ENCODE results near the gene RAPSN. TPM values are rescaled to one million over a fixed set of nuclear protein-coding genes. Genes with fewer than 3 reads are reported as not detected.

Gene RAPSN
- total RNA-seq, 4 donors from 2014 or later, result not detected

- Histone ChIP-seq H3K36me3 (peaks cover 0 to 47% (median 15%) of the 10 kb centered on the region in 4 donors), H3K27ac (no peak overlapping the region), H3K4me3 (no peak overlapping the region), H3K4me1 (peaks cover 9 to 20% (median 16%) of the 10 kb centered on the region in 4 donors), H3K27me3 (no peaks in the 10 kb centered on the region), H3K9me3 (no peaks in the 10 kb centered on the region)
- in situ Hi-C loops (cut with MboI; ENCODE audit: low pct_ligation_motif_present in 1 of 4, low pct_unique_long_range_greater_than_20kb in 1 of 4, low sequenced_read_pairs in 3 of 4) (no loop called here), intact Hi-C loops (cut with DNase I; ENCODE audit: low total_unique reads) (no loop called here)
- 84 to 93% methylated on average over 3 to 23 of the region's 23 CpGs for WGBS, 2 donors (ENCODE audit: low coverage in 1 of 2)
- no peak for TF ChIP-seq POLR2AphosphoS5 (IDR thresholded peaks at IDR 0.05)
- no peak for TF ChIP-seq CTCF (IDR thresholded peaks at IDR 0.05)
- no peak for TF ChIP-seq EP300 (IDR thresholded peaks at IDR 0.05; ENCODE audit: low read depth)
- no peak for TF ChIP-seq POLR2A (IDR thresholded peaks at IDR 0.05)
- DNase-seq, result no peak
Observed at GRCh38 chr11:47418454-47419259, 30.3 kb downstream of the RAPSN start.

- peaks cover 0 to 38% (median 14%) of the 10 kb centered on the region in 4 donors for H3K36me3 ChIP-seq
- no peaks in the 10 kb centered on the region for H3K9me3 ChIP-seq
- intact Hi-C loops (cut with DNase I; ENCODE audit: low total_unique reads) (no loop called here), in situ Hi-C loops (cut with MboI; ENCODE audit: low pct_ligation_motif_present in 1 of 4, low pct_unique_long_range_greater_than_20kb in 1 of 4, low sequenced_read_pairs in 3 of 4) (no loop called here)
- no peak overlapping the region for H3K4me3 ChIP-seq
- H3K27ac ChIP-seq, result no peak overlapping the region
- 92% methylated on average over 5 of the region's 6 CpGs; no CpG with 5 or more reads in 1 of the 2 donors for WGBS, 2 donors (ENCODE audit: low coverage in 1 of 2)
- no peak for DNase-seq
- no peaks in the 10 kb centered on the region for H3K27me3 ChIP-seq
- H3K4me1 ChIP-seq, result peaks cover 9 to 21% (median 16%) of the 10 kb centered on the region in 4 donors
- TF ChIP-seq POLR2A (IDR thresholded peaks at IDR 0.05), result no peak
- TF ChIP-seq EP300 (IDR thresholded peaks at IDR 0.05; ENCODE audit: low read depth), result no peak
- no peak for TF ChIP-seq POLR2AphosphoS5 (IDR thresholded peaks at IDR 0.05)
- no peak for TF ChIP-seq CTCF (IDR thresholded peaks at IDR 0.05)
Observed at GRCh38 chr11:47417712-47418111, 31.2 kb downstream of the RAPSN start.

GRCh38 chr11:47415949-47416472, 32.9 kb downstream of the RAPSN start:
- Histone ChIP-seq H3K9me3 (no peaks in the 10 kb centered on the region), H3K27ac (peak overlapping the region; percentile 82 to 85 (median 85)), H3K36me3 (peaks cover 0 to 24% (median 11%) of the 10 kb centered on the region in 4 donors), H3K4me1 (peaks cover 9 to 21% (median 16%) of the 10 kb centered on the region in 4 donors), H3K4me3 (no peak overlapping the region), H3K27me3 (no peaks in the 10 kb centered on the region)
- 21% methylated on average over 12 of the region's 13 CpGs; no CpG with 5 or more reads in 1 of the 2 donors for WGBS, 2 donors (ENCODE audit: low coverage in 1 of 2)
- in situ Hi-C loops (cut with MboI; ENCODE audit: low pct_ligation_motif_present in 1 of 4, low pct_unique_long_range_greater_than_20kb in 1 of 4, low sequenced_read_pairs in 3 of 4), result no loop called here
- peak; percentile 78 for DNase-seq
- intact Hi-C loops (cut with DNase I; ENCODE audit: low total_unique reads), result no loop called here
- no peak for TF ChIP-seq CTCF (IDR thresholded peaks at IDR 0.05)
- TF ChIP-seq POLR2AphosphoS5 (IDR thresholded peaks at IDR 0.05), result peak in 2 of 3 donors; percentile 44 to 67

GRCh38 chr11:47415091-47415854, 33.7 kb downstream of the RAPSN start:
- no peak for DNase-seq
- H3K27me3 ChIP-seq, result no peaks in the 10 kb centered on the region
- H3K27ac ChIP-seq, result peak overlapping the region; percentile 82 to 85 (median 85)
- H3K36me3 ChIP-seq, result peaks cover 0 to 17% (median 8%) of the 10 kb centered on the region in 4 donors
- intact Hi-C loops (cut with DNase I; ENCODE audit: low total_unique reads), result no loop called here
- in situ Hi-C loops (cut with MboI; ENCODE audit: low pct_ligation_motif_present in 1 of 4, low pct_unique_long_range_greater_than_20kb in 1 of 4, low sequenced_read_pairs in 3 of 4), result no loop called here
- no peaks in the 10 kb centered on the region for H3K9me3 ChIP-seq
- TF ChIP-seq POLR2AphosphoS5 (IDR thresholded peaks at IDR 0.05) (no peak), EP300 (IDR thresholded peaks at IDR 0.05; ENCODE audit: low read depth) (no peak), POLR2A (IDR thresholded peaks at IDR 0.05) (no peak), CTCF (IDR thresholded peaks at IDR 0.05) (no peak)
- peaks cover 9 to 27% (median 18%) of the 10 kb centered on the region in 4 donors for H3K4me1 ChIP-seq
- no peak overlapping the region for H3K4me3 ChIP-seq
- WGBS, 2 donors (ENCODE audit: low coverage in 1 of 2), result 90% methylated on average over 28 of the region's 31 CpGs; no CpG with 5 or more reads in 1 of the 2 donors

Measured in transverse colon (tissue), 4 donors.